Stimulated activated CD8-positive, alpha-beta memory T cell treated with anti-CD3 and anti-CD28 coated beads, Interleukin-7, amount 100 ng/mL, for 24 hours (primary cell): ENCODE measurements around the gene PKP3.
A peak's percentile ranks its signal among the peaks of the same experiment; 100 is the strongest.

Experiments used
- DNase-seq: peaks from one replicate; pipeline ENCODE4 v3.0.0-alpha.2; 2020; ENCODE audit warnings: low read depth

Gene PKP3

GRCh38 chr11:444396-445144, 50.6 kb downstream of the PKP3 start:
- DNase-seq, result no peak

- DNase-seq, result no peak
These were observed 52.0 kb downstream of the PKP3 start for GRCh38 chr11:445765-446588.

GRCh38 chr11:446891-447290, 52.9 kb downstream of the PKP3 start:
- no peak for DNase-seq

GRCh38 chr11:447923-448731, 54.1 kb downstream of the PKP3 start:
- peak; percentile 95 for DNase-seq

- DNase-seq, result peak; percentile 91
These were observed 56.1 kb downstream of the PKP3 start, which contains the start of gene PTDSS2 for GRCh38 chr11:449889-450808. Gene PTDSS2 (plus strand): TSS chr11:450279. CDS start chr11:450456, 177 bp downstream.

GRCh38 chr11:450809-451451, 56.9 kb downstream of the PKP3 start:
- DNase-seq, result peak; percentile 37

GRCh38 chr11:451738-452137, 57.7 kb downstream of the PKP3 start:
- DNase-seq, result no peak

- DNase-seq, result no peak
These were observed 58.3 kb downstream of the PKP3 start for GRCh38 chr11:452203-452744.

GRCh38 chr11:452916-453527, 59.0 kb downstream of the PKP3 start:
- DNase-seq, result no peak

GRCh38 chr11:453564-453963, 59.6 kb downstream of the PKP3 start:
- no peak for DNase-seq

- no peak for DNase-seq
These were observed 60.0 kb downstream of the PKP3 start for GRCh38 chr11:454043-454442.
